Transverse colon (tissue), 4 donors: ENCODE measurements around the gene APOC1. TPM values are rescaled to one million over a fixed set of nuclear protein-coding genes. Genes with fewer than 3 reads are reported as not detected.
"Not testable (repeated sequence)": the region's sequence is repeated elsewhere in the genome, so short reads cannot be mapped to it uniquely, and the experiment has no call there.

Experiments used
- DNase-seq: peaks from one replicate; pipeline ENCODE4 v3.0.0-alpha.2; 2019
- H3K27ac ChIP-seq, 4 donors: fragments of 200-600 bp; sonication (generic); 2 replicates each; pipeline ENCODE4 v1.5.1; 2016 to 2018; ENCODE audit warnings: inconsistent platforms in 4 of 4
- H3K27me3 ChIP-seq: fragments of 200-600 bp; sonication (generic); 2 replicates; pipeline ENCODE4 v1.5.1; 2017; ENCODE audit warnings: inconsistent platforms
- H3K36me3 ChIP-seq, 4 donors: fragments of 200-600 bp; sonication (generic); 2 replicates each; pipeline ENCODE4 v1.5.1; 2017 to 2019; ENCODE audit warnings: inconsistent platforms in 4 of 4
- H3K4me1 ChIP-seq, 4 donors: fragments of 200-600 bp; sonication (generic); 2 replicates each; pipeline ENCODE4 v1.5.1; 2017 to 2020; ENCODE audit warnings: inconsistent platforms in 4 of 4
- H3K4me3 ChIP-seq, 4 donors: fragments of 200-600 bp; sonication (generic); 1 replicate in 1 of 4; 2 replicates in 3 of 4; pipeline versions ENCODE4 v1.5.1 to v1.6.1; 2017 to 2019; ENCODE audit warnings: inconsistent platforms in 4 of 4
- H3K9me3 ChIP-seq, 2 donors: fragments of 200-600 bp; sonication (generic); 2 replicates each; pipeline ENCODE4 v1.5.1; 2017 to 2019; ENCODE audit warnings: inconsistent platforms in 2 of 2
- EP300 ChIP-seq: sonication (generic); formaldehyde crosslinking; IDR thresholded peaks from one replicate; pipeline ENCODE4 v1.6.1; 2017; ENCODE audit warnings: antibody characterized with exemption, low read depth
- POLR2A ChIP-seq: fragments of 450-650 bp; IDR thresholded peaks from one replicate; pipeline ENCODE4 v1.6.1; 2016; ENCODE audit warnings: antibody characterized with exemption, mild to moderate bottlenecking, moderate library complexity
- POLR2AphosphoS5 ChIP-seq, 3 donors: sonication (generic); formaldehyde crosslinking; IDR thresholded peaks; one replicate each; pipeline ENCODE4 v1.6.1; 2016; ENCODE audit warnings: antibody characterized with exemption in 3 of 3
- WGBS, 2 donors: methylation state at CpG; one replicate each; pipeline ENCODE4 v1.1.5; 2018; ENCODE audit warnings: low coverage in 1 of 2; 5-methylcytosine and 5-hydroxymethylcytosine counted together
- in situ Hi-C, 4 donors: fragments of 200-750 bp; cut with MboI; loops; one replicate each; pipeline versions ENCODE4 v1.15.0 to v1.15.1; 2017; ENCODE audit warnings: low sequenced_read_pairs in 3 of 4, low pct_ligation_motif_present in 1 of 4, low pct_unique_long_range_greater_than_20kb in 1 of 4
- intact Hi-C: fragments of 100-400 bp; cut with DNase I; formaldehyde crosslinking; loops from one replicate; pipeline ENCODE4 v1.15.1; 2023; ENCODE audit warnings: low total_unique reads
- total RNA-seq, 4 donors: library from RNA; depleted of rRNA; stranded (reverse); fragments of >200 nt; gene quantifications; one replicate each; pipeline ENCODE4 v1.1.0, GENCODE V29; 2016
- TF ChIP-seq, protein P1 (sequence below), 5 experiments: fragments of 200-600 bp in 3 of 5; fragments of 450-650 bp in 2 of 5; sonication (generic) in 3 of 5; IDR thresholded peaks; 1 replicate in 2 of 5; 2 replicates in 3 of 5; pipeline ENCODE4 v1.5.1; 2016 to 2017; ENCODE audit warnings: antibody characterized with exemption in 5 of 5, inconsistent platforms in 3 of 5, mild to moderate bottlenecking in 2 of 5, moderate library complexity in 1 of 5

APOC1 gene
- total RNA-seq, 4 donors from 2014 or later: 10.8 to 48.4 (median 34.8) TPM; not detected in 1

DNA sequence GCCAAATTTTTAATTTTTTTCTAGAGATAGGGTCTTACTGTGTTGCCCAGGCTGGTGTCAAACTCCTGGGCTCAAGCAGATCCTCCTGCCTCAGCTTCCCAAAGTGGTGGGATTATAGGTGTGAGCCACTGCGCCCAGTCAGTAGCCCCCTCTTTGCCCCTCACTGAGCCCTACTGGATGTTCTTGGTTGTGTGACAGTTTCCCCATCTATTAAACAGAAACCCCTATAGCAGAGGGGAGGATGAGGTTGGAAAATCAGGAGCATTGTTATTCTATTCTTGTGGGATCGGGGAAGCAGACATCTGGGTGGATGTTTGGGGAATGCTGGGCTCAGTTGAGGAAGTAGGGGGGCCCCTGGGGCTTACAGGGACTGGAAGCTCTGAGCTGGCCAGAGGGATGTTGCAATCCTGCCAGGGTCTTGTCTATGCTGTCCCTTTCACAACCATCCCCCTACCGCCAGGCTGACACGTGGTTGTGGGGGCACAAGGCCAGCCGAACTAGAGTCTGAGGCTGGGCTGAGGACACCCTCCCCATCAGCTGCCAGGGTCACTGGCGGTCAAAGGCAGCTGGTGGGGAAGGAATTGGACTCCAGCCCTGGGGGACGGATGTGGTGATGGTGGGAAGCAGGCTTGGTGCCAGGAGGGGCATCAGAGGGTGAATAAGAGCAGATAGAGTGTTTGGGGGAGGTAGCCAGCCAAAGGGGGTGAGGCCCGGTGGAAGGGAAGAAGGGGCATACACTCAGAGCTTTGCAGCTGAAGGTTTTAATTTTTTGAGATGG, 10.9 kb downstream of the APOC1 start:
- in situ Hi-C loops (no loop called here), intact Hi-C loops (no loop called here)
- Histone ChIP-seq H3K27me3 (no peaks in the 10 kb centered on the region), H3K4me3 (no peak overlapping the region), H3K27ac (peak overlapping the region; percentile 53 to 75 (median 68)), H3K4me1 (peaks cover 0 to 29% (median 5%) of the 10 kb centered on the region in 4 donors), H3K9me3 (no peaks in the 10 kb centered on the region), H3K36me3 (no peaks in the 10 kb centered on the region)
- TF ChIP-seq POLR2AphosphoS5 (IDR thresholded peaks at IDR 0.05): peak in 2 of 3 donors; percentile 39 to 59
- TF ChIP-seq, protein P1, sequence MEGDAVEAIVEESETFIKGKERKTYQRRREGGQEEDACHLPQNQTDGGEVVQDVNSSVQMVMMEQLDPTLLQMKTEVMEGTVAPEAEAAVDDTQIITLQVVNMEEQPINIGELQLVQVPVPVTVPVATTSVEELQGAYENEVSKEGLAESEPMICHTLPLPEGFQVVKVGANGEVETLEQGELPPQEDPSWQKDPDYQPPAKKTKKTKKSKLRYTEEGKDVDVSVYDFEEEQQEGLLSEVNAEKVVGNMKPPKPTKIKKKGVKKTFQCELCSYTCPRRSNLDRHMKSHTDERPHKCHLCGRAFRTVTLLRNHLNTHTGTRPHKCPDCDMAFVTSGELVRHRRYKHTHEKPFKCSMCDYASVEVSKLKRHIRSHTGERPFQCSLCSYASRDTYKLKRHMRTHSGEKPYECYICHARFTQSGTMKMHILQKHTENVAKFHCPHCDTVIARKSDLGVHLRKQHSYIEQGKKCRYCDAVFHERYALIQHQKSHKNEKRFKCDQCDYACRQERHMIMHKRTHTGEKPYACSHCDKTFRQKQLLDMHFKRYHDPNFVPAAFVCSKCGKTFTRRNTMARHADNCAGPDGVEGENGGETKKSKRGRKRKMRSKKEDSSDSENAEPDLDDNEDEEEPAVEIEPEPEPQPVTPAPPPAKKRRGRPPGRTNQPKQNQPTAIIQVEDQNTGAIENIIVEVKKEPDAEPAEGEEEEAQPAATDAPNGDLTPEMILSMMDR (IDR thresholded peaks at IDR 0.05): no peak
- 31 to 55% methylated on average over 2 to 7 of the region's 8 CpGs for WGBS, 2 donors
- DNase-seq: peak; percentile 74

GRCh38 chr19:44926245-44927077, 12.1 kb downstream of the APOC1 start:
- 50 to 86% methylated on average over 3 to 14 of the region's 19 CpGs for WGBS, 2 donors
- peaks cover 0 to 29% (median 5%) of the 10 kb centered on the region in 4 donors for H3K4me1 ChIP-seq

DNA sequence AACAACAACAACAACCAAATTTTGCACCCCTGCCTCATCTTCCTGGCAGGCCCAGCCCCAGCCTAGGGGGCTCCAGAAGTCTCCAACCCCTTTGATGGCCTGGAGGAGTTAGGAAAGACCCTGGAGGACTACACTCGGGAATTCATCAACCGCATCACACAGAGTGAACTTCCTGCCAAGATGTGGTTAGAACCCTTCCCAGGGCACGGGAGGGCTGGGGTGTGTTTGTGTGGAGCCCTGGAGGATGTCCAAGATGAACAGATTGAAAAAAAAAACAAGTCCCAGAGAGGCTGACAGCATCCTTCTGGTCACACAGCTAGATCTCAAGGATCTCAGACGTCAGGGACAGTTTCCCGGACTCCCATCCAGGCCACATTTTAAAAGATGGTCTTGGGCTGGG, 13.3 kb downstream of the APOC1 start:
- H3K9me3 ChIP-seq: no peaks in the 10 kb centered on the region
- no peak overlapping the region for H3K4me3 ChIP-seq
- no peaks in the 10 kb centered on the region for H3K36me3 ChIP-seq
- in situ Hi-C loops (no loop called here), intact Hi-C loops (no loop called here)
- H3K27ac ChIP-seq: peak overlapping the region; percentile 33 to 58 (median 42)
- no peak for DNase-seq
- peaks cover 0 to 29% (median 5%) of the 10 kb centered on the region in 4 donors for H3K4me1 ChIP-seq
- TF ChIP-seq EP300 (no peak), POLR2AphosphoS5 (IDR thresholded peaks at IDR 0.05) (no peak), POLR2A (no peak)
- TF ChIP-seq, protein P1 (IDR thresholded peaks at IDR 0.05): no peak
- WGBS, 2 donors: 29 to 100% methylated on average over 2 to 5 of the region's 5 CpGs
- H3K27me3 ChIP-seq: no peaks in the 10 kb centered on the region

More at GRCh38 chr19:44926245-44927077, 12.1 kb downstream of the APOC1 start:
- H3K36me3 ChIP-seq, H3K9me3 ChIP-seq, in situ Hi-C loops, H3K27me3 ChIP-seq, DNase-seq, intact Hi-C loops: not testable (repeated sequence)
- peak overlapping the region; percentile 35 to 58 (median 50) for H3K27ac ChIP-seq
- H3K4me3 ChIP-seq: peak overlapping the region in 1 of 4 donors; percentile 25

- H3K9me3 ChIP-seq: no peaks in the 10 kb centered on the region
- no peaks in the 10 kb centered on the region for H3K27me3 ChIP-seq
- H3K4me3 ChIP-seq: no peak overlapping the region
- peaks cover 0 to 21% (median 5%) of the 10 kb centered on the region in 4 donors for H3K4me1 ChIP-seq
- DNase-seq: no peak
- in situ Hi-C loops (no loop called here), intact Hi-C loops (no loop called here)
- no peaks in the 10 kb centered on the region for H3K36me3 ChIP-seq
- H3K27ac ChIP-seq: no peak overlapping the region
- no peak for TF ChIP-seq EP300
- TF ChIP-seq, protein P1 (IDR thresholded peaks at IDR 0.05): no peak
- no peak for TF ChIP-seq POLR2AphosphoS5 (IDR thresholded peaks at IDR 0.05)
- no peak for TF ChIP-seq POLR2A
- WGBS, 2 donors: 90 to 92% methylated on average over 4 to 7 of the region's 7 CpGs
These were observed 15.7 kb downstream of the APOC1 start for GRCh38 chr19:44930088-44930487.
